ENCODE data around the gene AMOTL1.

DNA sequence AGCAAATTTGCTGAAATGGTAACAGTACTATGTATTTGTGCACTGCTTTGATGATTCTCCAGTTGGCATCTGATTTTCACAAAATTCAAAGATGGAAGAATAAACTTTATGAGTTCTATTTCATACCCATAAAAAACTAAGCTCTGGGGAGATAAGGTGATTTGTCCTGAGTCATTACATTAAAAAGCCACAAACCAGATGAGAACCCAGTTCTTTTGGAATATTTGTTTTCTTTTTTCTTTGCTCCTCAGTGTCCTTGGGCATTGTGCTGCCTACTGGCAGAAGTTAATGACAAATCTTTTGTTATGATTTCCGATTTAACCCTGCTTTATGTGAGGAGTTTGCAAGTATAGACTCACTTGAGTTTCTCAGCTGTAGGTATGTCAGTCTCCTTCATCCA lies 45.4 kb upstream of the AMOTL1 start:
- TF ChIP-seq, protein P1, sequence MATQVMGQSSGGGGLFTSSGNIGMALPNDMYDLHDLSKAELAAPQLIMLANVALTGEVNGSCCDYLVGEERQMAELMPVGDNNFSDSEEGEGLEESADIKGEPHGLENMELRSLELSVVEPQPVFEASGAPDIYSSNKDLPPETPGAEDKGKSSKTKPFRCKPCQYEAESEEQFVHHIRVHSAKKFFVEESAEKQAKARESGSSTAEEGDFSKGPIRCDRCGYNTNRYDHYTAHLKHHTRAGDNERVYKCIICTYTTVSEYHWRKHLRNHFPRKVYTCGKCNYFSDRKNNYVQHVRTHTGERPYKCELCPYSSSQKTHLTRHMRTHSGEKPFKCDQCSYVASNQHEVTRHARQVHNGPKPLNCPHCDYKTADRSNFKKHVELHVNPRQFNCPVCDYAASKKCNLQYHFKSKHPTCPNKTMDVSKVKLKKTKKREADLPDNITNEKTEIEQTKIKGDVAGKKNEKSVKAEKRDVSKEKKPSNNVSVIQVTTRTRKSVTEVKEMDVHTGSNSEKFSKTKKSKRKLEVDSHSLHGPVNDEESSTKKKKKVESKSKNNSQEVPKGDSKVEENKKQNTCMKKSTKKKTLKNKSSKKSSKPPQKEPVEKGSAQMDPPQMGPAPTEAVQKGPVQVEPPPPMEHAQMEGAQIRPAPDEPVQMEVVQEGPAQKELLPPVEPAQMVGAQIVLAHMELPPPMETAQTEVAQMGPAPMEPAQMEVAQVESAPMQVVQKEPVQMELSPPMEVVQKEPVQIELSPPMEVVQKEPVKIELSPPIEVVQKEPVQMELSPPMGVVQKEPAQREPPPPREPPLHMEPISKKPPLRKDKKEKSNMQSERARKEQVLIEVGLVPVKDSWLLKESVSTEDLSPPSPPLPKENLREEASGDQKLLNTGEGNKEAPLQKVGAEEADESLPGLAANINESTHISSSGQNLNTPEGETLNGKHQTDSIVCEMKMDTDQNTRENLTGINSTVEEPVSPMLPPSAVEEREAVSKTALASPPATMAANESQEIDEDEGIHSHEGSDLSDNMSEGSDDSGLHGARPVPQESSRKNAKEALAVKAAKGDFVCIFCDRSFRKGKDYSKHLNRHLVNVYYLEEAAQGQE (IDR thresholded peaks at IDR 0.05; ENCODE audit: low read depth), result no peak
- TF ChIP-seq FOXM1 (IDR thresholded peaks at IDR 0.05; ENCODE audit: borderline replicate concordance, low read depth) (no peak), EP300 (IDR thresholded peaks at IDR 0.05; ENCODE audit: borderline replicate concordance) (no peak), EGR1 (IDR thresholded peaks at IDR 0.05) (no peak), YY1 (IDR thresholded peaks at IDR 0.05; ENCODE audit: low read depth) (no peak), TEAD4 (IDR thresholded peaks at IDR 0.05) (no peak), CREB1 (IDR thresholded peaks at IDR 0.05; ENCODE audit: low read depth) (no peak), NFIC (IDR thresholded peaks at IDR 0.05) (no peak), CEBPB (IDR thresholded peaks at IDR 0.05) (no peak), TAF1 (IDR thresholded peaks at IDR 0.05; ENCODE audit: low read depth) (no peak), RAD21 (IDR thresholded peaks at IDR 0.05; ENCODE audit: low read depth) (no peak), ZBTB7A (IDR thresholded peaks at IDR 0.05; ENCODE audit: low read depth) (no peak)
- TF ChIP-seq, protein P2, sequence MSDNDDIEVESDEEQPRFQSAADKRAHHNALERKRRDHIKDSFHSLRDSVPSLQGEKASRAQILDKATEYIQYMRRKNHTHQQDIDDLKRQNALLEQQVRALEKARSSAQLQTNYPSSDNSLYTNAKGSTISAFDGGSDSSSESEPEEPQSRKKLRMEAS (IDR thresholded peaks at IDR 0.05), result no peak
- TF ChIP-seq, protein P3, sequence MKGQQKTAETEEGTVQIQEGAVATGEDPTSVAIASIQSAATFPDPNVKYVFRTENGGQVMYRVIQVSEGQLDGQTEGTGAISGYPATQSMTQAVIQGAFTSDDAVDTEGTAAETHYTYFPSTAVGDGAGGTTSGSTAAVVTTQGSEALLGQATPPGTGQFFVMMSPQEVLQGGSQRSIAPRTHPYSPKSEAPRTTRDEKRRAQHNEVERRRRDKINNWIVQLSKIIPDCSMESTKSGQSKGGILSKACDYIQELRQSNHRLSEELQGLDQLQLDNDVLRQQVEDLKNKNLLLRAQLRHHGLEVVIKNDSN (IDR thresholded peaks at IDR 0.05), result no peak
